ENCODE measurements around the gene SYT5. TPM values are rescaled to one million over a fixed set of nuclear protein-coding genes. Genes with fewer than 3 reads are reported as not detected.

SYT5 gene
- total and polyA plus RNA-seq, 2 of the 13 experiments (the other 11 are each of a cell fraction or from before 2014, with no cell fraction given) = not detected

GRCh38 chr19:55160986-55161365, 19.1 kb downstream of the SYT5 start (continued):
- TF ChIP-seq TRIM22 (IDR thresholded peaks at IDR 0.05) = no peak
- no peak for TF ChIP-seq ZNF660 (CRISPR knock-in tag; IDR thresholded peaks at IDR 0.05; ENCODE audit: borderline replicate concordance, low read depth)
- TF ChIP-seq ZNF609 (CRISPR knock-in tag; IDR thresholded peaks at IDR 0.05; ENCODE audit: borderline replicate concordance) = no peak

- Histone ChIP-seq H4K20me1 (ENCODE audit: insufficient read depth, low read length) (no peaks in the 10 kb centered on the region), H3K9me3 (ENCODE audit: low read length) (no peaks in the 10 kb centered on the region), H3K36me3 (replicated peaks in 1 of 2; ENCODE audit: control insufficient read depth in 1 of 2, insufficient read depth in 2 of 2, low read length in 2 of 2) (no peaks in the 10 kb centered on the region), H3K4me3 (replicated peaks in 1 of 3; ENCODE audit: insufficient read depth in 1 of 3, low read depth in 2 of 3, low read length in 3 of 3) (no peak overlapping the region), H3K9ac (ENCODE audit: insufficient read depth, low read depth, low read length) (no peak overlapping the region), H2AFZ (ENCODE audit: low read length) (no peak overlapping the region), H3K27ac (ENCODE audit: extremely low read length, insufficient read depth, low read length) (no peak overlapping the region), H3K4me1 (ENCODE audit: insufficient read depth, low read length) (peaks cover 20% of the 10 kb centered on the region), H3K27me3 (ENCODE audit: control insufficient read depth in 1 of 2, insufficient read depth in 2 of 2, low read length in 2 of 2) (peaks cover 0 to 31% of the 10 kb centered on the region in 2 experiments; a peak in 2 of 5 replicates), H3K4me2 (ENCODE audit: low read depth, low read length) (no peak overlapping the region), H3K79me2 (ENCODE audit: insufficient read depth, low read length) (no peaks in the 10 kb centered on the region)
- in situ Hi-C loops (cut with HindIII; ENCODE audit: extremely low pct_ligation_motif_present, low pct_unique_long_range_greater_than_20kb) (no loop called here), intact Hi-C loops (cut with micrococcal nuclease; ENCODE audit: unreplicated experiment) (loop anchor here (2.0 kb wide), 1 partner anchor 20 kb away; no protein-coding TSS in a partner anchor)
- ChIA-PET CTCF (ENCODE audit: low intra/inter-chr PET ratio, low total read pairs) (interaction anchor here (0.7 to 1.5 kb wide), 2 partner anchors 15 to 19 kb away, joined by 3 to 15 read pairs; no protein-coding TSS in a partner anchor), POLR2A (interaction anchor here (0.7 to 1.1 kb wide), 4 partner anchors 43 to 301 kb away, joined by 3 to 5 read pairs (median 4); partner anchors contain the start of genes ISOC2, PPP1R12C and PPP6R1)
- DNase-seq (ENCODE audit: low spot score) (peak; percentile 81), FAIRE-seq (peak; percentile 23), ATAC-seq (peak; percentile 79)
- WGBS (ENCODE audit: low lambda C conversion rate) = 26% methylated on average over 2 of the region's 33 CpGs
- no TSS peak for BruUV-seq (replicated peaks)
- TF ChIP-seq SAP130 (CRISPR knock-in tag; IDR thresholded peaks at IDR 0.05; ENCODE audit: low read depth) (peak; percentile 43), MATR3 (CRISPR knock-in tag; IDR thresholded peaks at IDR 0.05) (no peak), ZSCAN21 (CRISPR knock-in tag; IDR thresholded peaks at IDR 0.05; ENCODE audit: borderline replicate concordance) (no peak; the same call in 1 of the 2 replicates), NPAS2 (CRISPR knock-in tag; IDR thresholded peaks at IDR 0.05; ENCODE audit: borderline replicate concordance) (no peak), ZNF256 (CRISPR knock-in tag; conservative IDR thresholded peaks at IDR 0.05) (no peak), PLSCR1 (CRISPR knock-in tag; IDR thresholded peaks at IDR 0.05; ENCODE audit: borderline replicate concordance) (no peak), RAD21 (CRISPR knock-in tag; IDR thresholded peaks at IDR 0.05) (peak; percentile 84), ZMYM2 (CRISPR knock-in tag; IDR thresholded peaks at IDR 0.05) (peak; percentile 77; the same call in 1 of the 2 replicates), MAX (IDR thresholded peaks at IDR 0.05) (peak; percentile 63), SRSF9 (IDR thresholded peaks at IDR 0.05; ENCODE audit: borderline replicate concordance, insufficient read depth, low read depth, low read length, poor library complexity, severe bottlenecking) (no peak)
Observed at GRCh38 chr19:55160128-55160985, 19.7 kb downstream of the SYT5 start.
